ENCODE measurements around the gene WDR33.

Gene WDR33

DNA sequence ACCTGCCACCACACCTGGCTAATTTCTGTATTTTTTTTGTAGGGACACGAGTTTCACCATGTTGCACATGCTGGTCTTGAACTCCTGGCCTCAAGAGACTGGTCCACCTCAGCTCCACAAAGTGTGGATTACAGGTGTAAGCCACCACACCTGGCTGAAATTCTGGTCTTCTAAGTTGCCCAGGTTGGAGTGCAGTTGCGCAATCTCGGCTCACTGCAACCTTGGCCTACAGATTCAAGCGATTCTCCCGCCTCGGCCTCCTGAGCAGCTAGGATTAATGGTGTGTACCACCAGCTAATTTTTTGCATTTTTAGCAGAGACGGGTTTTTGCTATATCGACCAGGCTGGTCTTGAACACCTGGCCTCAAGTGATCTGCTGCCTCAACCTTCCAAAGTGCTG lies 41.4 kb upstream of the WDR33 start:
- no peaks in the 10 kb centered on the region for H3K9me3 Mint-ChIP-seq
- H3K4me3 Mint-ChIP-seq: no peak overlapping the region
- H3K27me3 Mint-ChIP-seq (ENCODE audit: low read depth, poor library complexity): peaks cover 6% of the 10 kb centered on the region
- H3K4me1 Mint-ChIP-seq: peaks cover 15% of the 10 kb centered on the region
- DNase-seq: no peak
- no peak overlapping the region for H3K27ac Mint-ChIP-seq
- TF ChIP-seq, protein P1, sequence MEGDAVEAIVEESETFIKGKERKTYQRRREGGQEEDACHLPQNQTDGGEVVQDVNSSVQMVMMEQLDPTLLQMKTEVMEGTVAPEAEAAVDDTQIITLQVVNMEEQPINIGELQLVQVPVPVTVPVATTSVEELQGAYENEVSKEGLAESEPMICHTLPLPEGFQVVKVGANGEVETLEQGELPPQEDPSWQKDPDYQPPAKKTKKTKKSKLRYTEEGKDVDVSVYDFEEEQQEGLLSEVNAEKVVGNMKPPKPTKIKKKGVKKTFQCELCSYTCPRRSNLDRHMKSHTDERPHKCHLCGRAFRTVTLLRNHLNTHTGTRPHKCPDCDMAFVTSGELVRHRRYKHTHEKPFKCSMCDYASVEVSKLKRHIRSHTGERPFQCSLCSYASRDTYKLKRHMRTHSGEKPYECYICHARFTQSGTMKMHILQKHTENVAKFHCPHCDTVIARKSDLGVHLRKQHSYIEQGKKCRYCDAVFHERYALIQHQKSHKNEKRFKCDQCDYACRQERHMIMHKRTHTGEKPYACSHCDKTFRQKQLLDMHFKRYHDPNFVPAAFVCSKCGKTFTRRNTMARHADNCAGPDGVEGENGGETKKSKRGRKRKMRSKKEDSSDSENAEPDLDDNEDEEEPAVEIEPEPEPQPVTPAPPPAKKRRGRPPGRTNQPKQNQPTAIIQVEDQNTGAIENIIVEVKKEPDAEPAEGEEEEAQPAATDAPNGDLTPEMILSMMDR (IDR thresholded peaks at IDR 0.05): no peak
- peaks cover 67% of the 10 kb centered on the region for H3K36me3 Mint-ChIP-seq (ENCODE audit: low read depth)

DNA sequence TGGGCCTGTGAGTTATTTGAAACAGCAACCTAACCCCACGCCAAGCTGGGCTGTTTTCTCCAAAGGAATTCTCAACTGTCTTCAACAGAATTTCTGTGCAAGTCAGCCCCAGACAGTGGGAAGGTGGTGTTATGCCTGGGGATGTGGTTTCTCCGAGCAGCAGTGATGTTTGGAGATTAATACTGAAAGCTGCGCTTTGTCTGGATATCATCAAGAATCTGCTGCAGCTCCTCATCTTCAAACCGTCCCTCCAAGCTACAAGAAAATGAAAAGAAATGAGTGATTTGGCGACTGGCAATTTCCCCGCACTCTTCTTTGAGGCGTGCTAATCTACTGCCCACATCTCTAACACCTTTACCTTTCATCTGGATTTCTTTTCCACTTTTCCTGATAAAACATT lies 37.0 kb upstream of the WDR33 start:
- Mint-ChIP-seq H3K27ac (no peak overlapping the region), H3K9me3 (no peaks in the 10 kb centered on the region), H3K27me3 (ENCODE audit: low read depth, poor library complexity) (no peaks in the 10 kb centered on the region), H3K4me3 (no peak overlapping the region), H3K36me3 (ENCODE audit: low read depth) (peaks cover 77% of the 10 kb centered on the region), H3K4me1 (no peaks in the 10 kb centered on the region)
- TF ChIP-seq, protein P1 (IDR thresholded peaks at IDR 0.05): no peak
- DNase-seq: no peak

DNA sequence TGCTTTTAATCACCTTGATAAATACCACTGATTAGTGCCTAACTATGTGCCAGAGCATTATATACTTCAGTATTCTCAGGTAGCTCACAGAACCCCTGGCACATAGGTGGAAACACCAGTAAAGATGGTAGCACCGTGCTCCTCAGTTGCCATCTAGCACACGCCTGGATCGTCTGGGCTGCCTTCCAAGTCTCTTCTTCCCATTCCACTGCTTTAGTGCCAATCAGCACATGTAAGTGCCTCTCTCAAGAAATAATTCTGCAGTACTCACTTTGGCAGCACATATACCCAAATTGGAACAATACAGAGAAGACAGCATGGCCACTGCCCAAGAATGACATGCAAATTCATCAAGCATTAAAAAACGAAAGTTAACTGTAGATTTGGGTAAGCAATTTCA lies 34.0 kb upstream of the WDR33 start:
- TF ChIP-seq, protein P1 (IDR thresholded peaks at IDR 0.05): no peak
- Mint-ChIP-seq H3K4me3 (no peak overlapping the region), H3K27me3 (ENCODE audit: low read depth, poor library complexity) (no peaks in the 10 kb centered on the region), H3K36me3 (ENCODE audit: low read depth) (peaks cover 49% of the 10 kb centered on the region), H3K4me1 (no peaks in the 10 kb centered on the region), H3K9me3 (peaks cover 5% of the 10 kb centered on the region), H3K27ac (no peak overlapping the region)
- no peak for DNase-seq

DNA sequence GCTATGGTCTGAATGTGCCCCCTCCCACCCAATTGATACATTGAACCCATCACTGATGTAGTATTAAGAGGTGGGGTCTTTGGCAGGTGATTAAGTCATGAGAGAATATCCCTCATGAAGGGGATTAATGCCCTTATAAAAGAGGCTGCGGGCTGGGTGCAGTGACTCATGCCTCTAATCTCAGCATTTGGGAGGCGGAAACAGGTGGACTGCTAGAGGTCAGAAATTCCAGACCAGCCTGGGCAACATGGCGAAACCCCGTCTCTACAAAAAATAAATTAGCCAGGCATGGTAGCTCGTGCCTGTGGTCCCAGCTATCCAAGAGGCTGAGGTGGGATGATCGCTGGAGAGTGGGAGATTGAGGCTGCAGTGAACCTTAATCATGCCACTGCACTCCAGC lies 32.7 kb upstream of the WDR33 start:
- no peak for DNase-seq
- TF ChIP-seq, protein P1 (IDR thresholded peaks at IDR 0.05): no peak
- H3K4me3 Mint-ChIP-seq: no peak overlapping the region
- no peaks in the 10 kb centered on the region for H3K4me1 Mint-ChIP-seq
- H3K27ac Mint-ChIP-seq: peak overlapping the region; percentile 51
- peaks cover 36% of the 10 kb centered on the region for H3K36me3 Mint-ChIP-seq (ENCODE audit: low read depth)
- H3K9me3 Mint-ChIP-seq: peaks cover 5% of the 10 kb centered on the region
- no peaks in the 10 kb centered on the region for H3K27me3 Mint-ChIP-seq (ENCODE audit: low read depth, poor library complexity)

DNA sequence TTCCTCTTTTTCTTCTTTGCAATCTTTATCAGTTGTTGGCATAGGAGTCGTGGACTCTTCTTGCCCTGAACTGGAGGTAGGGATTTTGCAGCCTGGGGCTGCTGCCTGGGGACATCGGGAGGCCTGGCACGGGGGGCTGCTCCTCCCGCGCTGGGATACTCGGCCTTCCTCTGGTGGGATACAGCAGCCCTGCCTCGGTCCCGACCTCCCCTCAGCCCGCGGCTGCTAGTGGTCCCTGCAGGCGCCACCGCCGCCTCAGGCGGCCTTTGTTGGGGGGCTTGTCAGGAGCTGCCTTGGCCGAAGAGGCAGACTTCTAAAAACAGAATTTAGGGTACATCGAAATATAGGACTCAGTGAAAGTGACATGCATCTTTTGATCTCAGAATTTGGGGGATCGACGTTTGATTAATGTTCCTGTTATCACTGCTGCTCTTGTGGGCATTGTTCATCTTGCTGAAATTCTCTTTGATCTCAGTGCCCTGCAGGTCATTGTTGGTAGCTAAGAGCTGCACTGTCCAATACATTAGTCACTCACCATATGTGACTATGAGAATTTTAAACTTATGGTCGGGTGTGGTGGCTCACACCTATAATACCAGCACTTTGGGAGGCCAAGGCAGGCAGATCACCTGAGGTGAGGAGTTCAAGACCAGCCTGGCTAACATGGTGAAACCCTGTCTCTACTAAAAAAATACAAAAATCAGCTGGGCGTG lies 30.7 kb upstream of the WDR33 start:
- peaks cover 5% of the 10 kb centered on the region for H3K9me3 Mint-ChIP-seq
- no peaks in the 10 kb centered on the region for H3K27me3 Mint-ChIP-seq (ENCODE audit: low read depth, poor library complexity)
- TF ChIP-seq, protein P1 (IDR thresholded peaks at IDR 0.05): no peak
- H3K27ac Mint-ChIP-seq: no peak overlapping the region
- H3K4me3 Mint-ChIP-seq: no peak overlapping the region
- H3K4me1 Mint-ChIP-seq: no peaks in the 10 kb centered on the region
- peaks cover 19% of the 10 kb centered on the region for H3K36me3 Mint-ChIP-seq (ENCODE audit: low read depth)
- DNase-seq: no peak

DNA sequence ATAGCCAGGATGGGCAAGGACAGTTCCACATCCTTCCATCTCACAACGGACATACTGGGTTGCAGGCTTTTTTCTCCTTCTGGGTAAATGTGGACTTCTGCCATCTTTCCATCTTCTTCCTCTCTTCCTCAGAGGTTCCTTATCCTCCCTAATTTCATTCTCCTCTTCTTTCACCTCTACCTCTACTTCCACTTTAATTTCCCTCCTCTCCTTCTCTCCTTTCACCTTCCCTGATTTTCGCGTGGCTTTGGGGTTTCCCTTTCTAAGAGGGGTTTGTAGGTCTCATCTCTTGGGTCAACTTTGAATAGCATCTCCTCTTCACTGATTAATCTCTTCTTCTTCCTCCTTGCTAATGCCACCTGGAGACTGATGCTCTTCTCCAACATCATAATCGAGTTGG lies 29.9 kb upstream of the WDR33 start:
- no peaks in the 10 kb centered on the region for H3K27me3 Mint-ChIP-seq (ENCODE audit: low read depth, poor library complexity)
- H3K4me3 Mint-ChIP-seq: no peak overlapping the region
- peaks cover 12% of the 10 kb centered on the region for H3K36me3 Mint-ChIP-seq (ENCODE audit: low read depth)
- DNase-seq: no peak
- TF ChIP-seq, protein P1 (IDR thresholded peaks at IDR 0.05): no peak
- H3K4me1 Mint-ChIP-seq: no peaks in the 10 kb centered on the region
- H3K27ac Mint-ChIP-seq: no peak overlapping the region
- peaks cover 5% of the 10 kb centered on the region for H3K9me3 Mint-ChIP-seq

Data from nephron progenitor cell (in vitro differentiated cells).